Measurements from ENCODE around the gene LLCFC1.

LLCFC1 gene

DNA sequence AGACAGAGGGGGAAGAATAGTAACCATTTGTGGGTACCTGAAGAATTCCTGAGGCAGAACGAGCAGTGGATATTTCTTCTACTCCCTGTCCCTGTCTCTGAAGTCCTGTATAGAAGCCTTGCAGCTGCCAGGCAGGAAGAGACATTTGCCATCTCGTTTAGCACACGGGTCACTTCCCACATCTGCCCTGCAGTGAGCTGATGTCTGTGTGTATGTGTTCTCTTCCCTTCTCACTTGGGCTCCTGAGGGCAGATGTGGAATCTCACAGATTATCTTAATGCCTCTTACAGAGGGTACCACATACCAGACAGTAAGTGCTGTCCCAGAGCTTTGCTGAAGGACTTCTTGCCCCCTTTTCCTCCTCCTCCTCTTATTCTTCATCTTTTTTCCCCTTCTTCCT, 39.6 kb upstream of the LLCFC1 start:
- no peak overlapping the region for H3K4me3 ChIP-seq (ENCODE audit: low read length)
- no peak overlapping the region for H3K27ac ChIP-seq (ENCODE audit: low read depth, low read length)
- H3K9ac ChIP-seq (ENCODE audit: low read length): no peak overlapping the region
- H3K4me1 ChIP-seq (ENCODE audit: control insufficient read depth, insufficient read depth, low read length): no peaks in the 10 kb centered on the region
- H3K36me3 ChIP-seq (ENCODE audit: control insufficient read depth, insufficient read depth, low read length): no peaks in the 10 kb centered on the region
- no peaks in the 10 kb centered on the region for H3K27me3 ChIP-seq (ENCODE audit: control insufficient read depth, insufficient read depth, low read length)

DNA sequence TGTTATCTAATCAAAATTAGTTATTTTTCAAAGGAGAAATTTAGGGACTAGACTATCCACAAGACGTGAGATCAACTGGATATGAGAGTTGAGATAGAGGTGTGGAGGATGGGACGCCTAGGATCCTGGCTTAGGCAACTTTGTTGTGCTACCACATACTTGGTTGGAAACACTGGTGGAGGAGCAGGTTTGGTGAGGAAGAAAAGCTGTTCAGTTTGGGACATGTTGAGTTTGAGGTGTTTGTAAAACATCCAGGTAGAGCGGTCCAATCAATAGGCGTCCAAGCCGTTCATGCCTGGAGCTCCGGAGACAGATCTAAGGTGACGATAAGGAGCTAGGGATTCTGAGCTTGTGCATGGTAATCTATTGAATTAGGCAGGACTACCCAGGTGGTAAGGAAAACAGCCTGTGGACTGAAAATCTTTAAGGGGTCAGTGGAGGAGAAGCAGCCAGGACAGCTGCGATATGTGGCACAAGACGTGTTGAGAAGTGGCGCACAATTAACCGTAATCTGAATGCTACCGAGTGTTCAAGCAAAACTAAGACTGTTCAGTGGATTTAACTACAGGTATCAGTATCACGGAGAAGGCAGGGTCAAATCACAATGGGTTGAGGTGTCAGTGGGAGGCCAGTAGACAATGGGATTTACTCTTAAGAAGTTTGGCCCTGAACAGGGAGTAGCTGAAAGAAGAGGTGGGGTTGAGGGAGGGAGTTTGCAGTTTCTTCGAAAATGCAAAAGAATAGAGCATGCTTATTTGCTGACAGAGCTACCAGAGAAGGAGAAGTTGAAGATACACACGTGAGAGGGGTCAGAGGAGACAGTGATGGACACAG, 37.6 kb upstream of the LLCFC1 start:
- H3K36me3 ChIP-seq (ENCODE audit: control insufficient read depth, insufficient read depth, low read length): no peaks in the 10 kb centered on the region
- no peak overlapping the region for H3K4me3 ChIP-seq (ENCODE audit: low read length)
- no peaks in the 10 kb centered on the region for H3K4me1 ChIP-seq (ENCODE audit: control insufficient read depth, insufficient read depth, low read length)
- no peaks in the 10 kb centered on the region for H3K27me3 ChIP-seq (ENCODE audit: control insufficient read depth, insufficient read depth, low read length)
- no peak overlapping the region for H3K27ac ChIP-seq (ENCODE audit: low read depth, low read length)
- no peak overlapping the region for H3K9ac ChIP-seq (ENCODE audit: low read length)

DNA sequence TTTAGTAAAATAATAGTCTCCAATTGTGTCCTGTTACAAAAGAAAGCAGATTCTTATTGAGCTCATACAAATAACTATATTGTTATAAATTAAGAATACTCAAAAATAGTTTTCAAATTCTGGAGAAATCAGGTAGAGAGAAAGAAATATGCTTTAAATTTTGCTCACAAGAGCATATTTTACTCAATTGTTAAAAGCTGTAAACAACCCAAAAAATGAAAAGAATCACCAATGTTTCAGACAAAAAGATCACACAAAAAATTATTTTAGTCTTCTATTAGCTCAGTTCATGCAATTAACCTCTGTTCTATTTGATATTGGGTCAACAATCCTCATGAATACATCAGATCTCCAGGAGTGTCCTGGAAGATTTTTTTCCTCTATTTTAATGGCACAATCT, 35.2 kb upstream of the LLCFC1 start:
- no peak overlapping the region for H3K4me3 ChIP-seq (ENCODE audit: low read length)
- H3K27me3 ChIP-seq (ENCODE audit: control insufficient read depth, insufficient read depth, low read length): no peaks in the 10 kb centered on the region
- H3K36me3 ChIP-seq (ENCODE audit: control insufficient read depth, insufficient read depth, low read length): no peaks in the 10 kb centered on the region
- H3K27ac ChIP-seq (ENCODE audit: low read depth, low read length): no peak overlapping the region
- H3K9ac ChIP-seq (ENCODE audit: low read length): no peak overlapping the region
- no peaks in the 10 kb centered on the region for H3K4me1 ChIP-seq (ENCODE audit: control insufficient read depth, insufficient read depth, low read length)

DNA sequence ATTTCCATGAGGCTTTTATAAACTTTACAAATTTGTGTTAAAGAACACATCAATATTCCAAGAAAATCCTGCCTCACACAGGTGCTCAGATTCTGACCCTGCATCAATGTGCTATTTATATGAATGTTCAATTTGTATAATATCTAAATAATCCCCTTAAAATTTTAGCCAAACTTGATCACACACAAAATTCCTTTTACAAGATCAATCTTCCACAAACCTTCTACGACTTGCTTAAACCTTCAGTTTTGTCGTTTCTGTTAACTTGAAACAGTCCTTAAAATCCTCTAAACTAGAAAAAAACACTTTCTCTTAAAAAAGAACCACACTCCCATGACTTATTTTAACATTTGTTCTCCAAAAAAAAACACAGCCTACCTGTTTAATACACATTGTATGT, 33.5 kb upstream of the LLCFC1 start:
- no peaks in the 10 kb centered on the region for H3K4me1 ChIP-seq (ENCODE audit: control insufficient read depth, insufficient read depth, low read length)
- H3K4me3 ChIP-seq (ENCODE audit: low read length): no peak overlapping the region
- no peak overlapping the region for H3K27ac ChIP-seq (ENCODE audit: low read depth, low read length)

DNA sequence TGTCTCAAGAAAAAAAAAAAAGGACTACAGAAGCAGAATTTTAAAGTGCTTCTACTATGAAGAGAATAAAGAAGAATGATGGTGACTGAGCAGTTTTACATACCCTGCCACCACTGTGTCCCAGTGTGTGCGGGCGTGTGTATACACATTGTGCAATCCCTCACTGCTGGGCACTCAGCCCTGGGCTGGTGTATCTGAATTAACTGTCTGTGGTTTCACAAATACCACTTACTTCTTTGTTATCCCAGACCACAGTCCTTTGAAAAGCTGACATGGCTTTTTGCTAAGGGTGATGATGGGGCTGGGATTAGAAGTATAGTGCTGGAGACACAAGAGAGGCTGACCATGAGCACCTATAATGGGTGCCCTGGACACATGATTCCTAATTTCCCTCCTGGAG, 32.6 kb upstream of the LLCFC1 start:
- H3K36me3 ChIP-seq (ENCODE audit: control insufficient read depth, insufficient read depth, low read length): no peaks in the 10 kb centered on the region
- no peak overlapping the region for H3K27ac ChIP-seq (ENCODE audit: low read depth, low read length)
- H3K4me3 ChIP-seq (ENCODE audit: low read length): no peak overlapping the region
- no peaks in the 10 kb centered on the region for H3K4me1 ChIP-seq (ENCODE audit: control insufficient read depth, insufficient read depth, low read length)
- H3K9ac ChIP-seq (ENCODE audit: low read length): no peak overlapping the region
- no peaks in the 10 kb centered on the region for H3K27me3 ChIP-seq (ENCODE audit: control insufficient read depth, insufficient read depth, low read length)

More for the DNA sequence above, 33.5 kb upstream of the LLCFC1 start:
- H3K36me3 ChIP-seq (ENCODE audit: control insufficient read depth, insufficient read depth, low read length): no peaks in the 10 kb centered on the region
- H3K27me3 ChIP-seq (ENCODE audit: control insufficient read depth, insufficient read depth, low read length): no peaks in the 10 kb centered on the region
- H3K9ac ChIP-seq (ENCODE audit: low read length): no peak overlapping the region

DNA sequence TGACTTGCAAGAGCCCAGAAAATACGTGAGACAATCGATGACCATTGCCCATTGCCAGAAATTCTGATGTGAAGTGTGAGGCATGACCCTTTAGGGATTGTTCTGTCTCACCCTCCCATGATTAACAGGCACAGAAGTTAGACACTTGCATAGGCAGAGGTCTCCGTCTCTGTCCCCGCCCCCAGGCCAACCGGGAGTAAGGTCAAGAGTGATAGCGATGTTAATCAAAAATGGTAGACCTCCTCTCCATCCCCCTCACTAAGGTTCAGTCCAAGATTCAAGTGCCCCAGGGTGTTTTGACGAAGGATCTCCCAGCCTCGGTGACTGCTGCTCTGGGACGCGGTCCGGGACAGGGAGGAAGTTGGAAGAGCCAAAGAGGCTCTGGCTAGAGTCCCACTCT, 31.0 kb upstream of the LLCFC1 start:
- no peaks in the 10 kb centered on the region for H3K4me1 ChIP-seq (ENCODE audit: control insufficient read depth, insufficient read depth, low read length)
- no peak overlapping the region for H3K4me3 ChIP-seq (ENCODE audit: low read length)
- no peaks in the 10 kb centered on the region for H3K36me3 ChIP-seq (ENCODE audit: control insufficient read depth, insufficient read depth, low read length)
- no peaks in the 10 kb centered on the region for H3K27me3 ChIP-seq (ENCODE audit: control insufficient read depth, insufficient read depth, low read length)
- no peak overlapping the region for H3K27ac ChIP-seq (ENCODE audit: low read depth, low read length)
- H3K9ac ChIP-seq (ENCODE audit: low read length): no peak overlapping the region

DNA sequence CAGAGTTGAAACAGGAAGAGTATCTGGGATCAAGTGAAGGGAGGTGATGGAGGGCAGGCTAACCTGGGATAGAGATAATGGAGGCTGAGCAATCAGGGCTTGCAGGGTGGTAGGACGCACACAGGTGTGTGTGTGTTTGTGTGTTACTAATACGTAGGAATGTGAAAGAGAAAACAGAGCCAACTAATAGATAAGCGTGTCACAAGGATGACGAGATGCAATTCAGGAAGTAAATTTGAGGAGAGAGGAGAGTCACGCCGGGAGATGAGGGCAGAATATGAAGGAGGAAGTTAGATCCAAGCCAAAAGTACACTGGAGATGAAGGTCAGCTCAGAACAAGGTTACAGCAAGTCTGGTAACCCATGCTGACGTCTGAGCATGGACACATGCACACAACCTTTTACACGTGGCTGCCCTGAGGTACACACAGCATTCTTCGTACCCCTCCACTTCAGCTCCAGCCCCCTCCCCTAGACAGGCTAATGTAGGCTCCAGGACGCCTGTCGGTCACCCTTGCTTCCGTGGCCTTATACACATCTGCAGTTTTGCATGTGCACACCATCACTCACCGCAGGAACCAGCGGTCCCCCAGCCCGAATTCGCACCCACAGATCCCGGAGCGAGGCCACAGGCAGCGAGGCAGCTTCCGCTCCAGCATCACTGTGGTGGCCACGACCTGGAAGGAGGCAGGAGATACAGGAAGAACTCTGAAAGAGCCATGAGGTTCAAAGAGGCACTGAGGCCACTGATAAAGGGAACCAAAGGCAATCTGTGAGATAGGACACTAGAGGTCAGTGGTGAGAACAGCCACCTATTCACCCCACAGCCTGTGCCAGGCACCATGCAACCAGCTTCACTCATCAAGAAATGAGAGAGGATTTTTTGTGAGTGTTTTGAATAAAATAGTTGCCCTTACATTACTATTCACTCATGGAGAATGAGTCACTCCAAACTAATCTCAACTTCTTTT, 30.1 kb upstream of the LLCFC1 start:
- Histone ChIP-seq H3K36me3 (ENCODE audit: control insufficient read depth, insufficient read depth, low read length) (no peaks in the 10 kb centered on the region), H3K9ac (ENCODE audit: low read length) (no peak overlapping the region), H3K27me3 (ENCODE audit: control insufficient read depth, insufficient read depth, low read length) (no peaks in the 10 kb centered on the region), H3K4me1 (ENCODE audit: control insufficient read depth, insufficient read depth, low read length) (no peaks in the 10 kb centered on the region), H3K4me3 (ENCODE audit: low read length) (no peak overlapping the region), H3K27ac (ENCODE audit: low read depth, low read length) (no peak overlapping the region)

DNA sequence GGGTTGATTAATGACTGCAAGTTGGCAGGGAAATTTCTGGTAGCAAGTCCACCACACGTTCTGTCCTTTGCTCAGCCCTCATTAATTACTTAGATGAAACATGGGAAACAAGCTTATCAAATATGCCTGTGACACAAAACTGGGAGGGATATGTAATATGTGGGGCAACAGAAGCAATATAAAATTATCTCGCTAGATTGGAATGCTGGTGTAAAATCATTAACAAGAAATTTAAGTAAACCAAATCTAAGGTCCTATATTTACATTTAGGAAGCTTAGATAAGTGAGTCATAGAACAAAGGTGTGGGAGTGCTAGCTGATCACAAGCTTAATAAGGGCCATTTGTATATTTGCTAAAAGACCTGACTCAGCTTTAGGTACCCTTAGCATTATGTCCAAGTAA, 29.3 kb upstream of the LLCFC1 start:
- no peaks in the 10 kb centered on the region for H3K27me3 ChIP-seq (ENCODE audit: control insufficient read depth, insufficient read depth, low read length)
- H3K9ac ChIP-seq (ENCODE audit: low read length): no peak overlapping the region
- no peaks in the 10 kb centered on the region for H3K36me3 ChIP-seq (ENCODE audit: control insufficient read depth, insufficient read depth, low read length)
- H3K27ac ChIP-seq (ENCODE audit: low read depth, low read length): no peak overlapping the region
- H3K4me1 ChIP-seq (ENCODE audit: control insufficient read depth, insufficient read depth, low read length): no peaks in the 10 kb centered on the region
- no peak overlapping the region for H3K4me3 ChIP-seq (ENCODE audit: low read length)

DNA sequence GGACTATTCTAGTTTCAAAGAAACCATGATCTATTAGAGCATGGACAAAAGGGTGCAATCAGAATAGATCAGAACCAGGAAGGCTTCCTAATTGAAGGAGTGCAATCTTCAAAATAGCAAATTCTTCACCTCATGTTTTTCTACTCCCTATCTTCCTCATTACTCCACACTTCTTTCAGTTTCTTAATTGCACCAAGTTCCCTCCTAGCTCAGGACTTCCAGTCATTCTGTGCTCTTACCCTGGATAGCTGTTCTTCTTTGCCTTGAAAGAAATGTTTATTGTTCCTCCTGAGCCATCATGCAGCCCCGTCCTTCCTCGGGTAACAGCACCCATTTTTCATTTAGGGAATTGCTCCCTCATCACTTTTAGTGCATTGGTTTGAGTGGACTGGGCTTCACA, 28.8 kb upstream of the LLCFC1 start:
- Histone ChIP-seq H3K27ac (ENCODE audit: low read depth, low read length) (no peak overlapping the region), H3K9ac (ENCODE audit: low read length) (no peak overlapping the region), H3K27me3 (ENCODE audit: control insufficient read depth, insufficient read depth, low read length) (no peaks in the 10 kb centered on the region), H3K36me3 (ENCODE audit: control insufficient read depth, insufficient read depth, low read length) (no peaks in the 10 kb centered on the region), H3K4me3 (ENCODE audit: low read length) (no peak overlapping the region), H3K4me1 (ENCODE audit: control insufficient read depth, insufficient read depth, low read length) (no peaks in the 10 kb centered on the region)

DNA sequence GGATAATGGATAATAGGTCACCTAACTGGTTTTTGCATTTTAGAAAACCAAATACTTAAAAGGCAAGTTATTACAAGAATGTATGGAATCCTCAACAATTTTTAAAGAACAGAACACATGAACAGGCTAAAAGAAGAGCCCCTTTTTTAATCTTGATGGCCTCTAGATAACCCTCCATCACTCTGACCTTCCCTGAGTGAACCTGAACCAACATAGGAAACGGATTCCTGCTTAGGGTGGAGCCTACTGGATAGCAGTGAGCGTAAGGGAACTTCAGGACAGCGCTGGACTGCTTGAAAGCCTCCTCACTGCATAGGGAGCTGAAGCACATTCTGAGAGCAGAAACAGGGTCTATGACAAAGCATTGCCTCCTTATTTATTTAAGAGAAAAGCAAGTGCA, 26.2 kb upstream of the LLCFC1 start:
- no peak overlapping the region for H3K27ac ChIP-seq (ENCODE audit: low read depth, low read length)
- no peaks in the 10 kb centered on the region for H3K4me1 ChIP-seq (ENCODE audit: control insufficient read depth, insufficient read depth, low read length)
- no peaks in the 10 kb centered on the region for H3K36me3 ChIP-seq (ENCODE audit: control insufficient read depth, insufficient read depth, low read length)
- H3K9ac ChIP-seq (ENCODE audit: low read length): no peak overlapping the region
- no peaks in the 10 kb centered on the region for H3K27me3 ChIP-seq (ENCODE audit: control insufficient read depth, insufficient read depth, low read length)
- no peak overlapping the region for H3K4me3 ChIP-seq (ENCODE audit: low read length)

DNA sequence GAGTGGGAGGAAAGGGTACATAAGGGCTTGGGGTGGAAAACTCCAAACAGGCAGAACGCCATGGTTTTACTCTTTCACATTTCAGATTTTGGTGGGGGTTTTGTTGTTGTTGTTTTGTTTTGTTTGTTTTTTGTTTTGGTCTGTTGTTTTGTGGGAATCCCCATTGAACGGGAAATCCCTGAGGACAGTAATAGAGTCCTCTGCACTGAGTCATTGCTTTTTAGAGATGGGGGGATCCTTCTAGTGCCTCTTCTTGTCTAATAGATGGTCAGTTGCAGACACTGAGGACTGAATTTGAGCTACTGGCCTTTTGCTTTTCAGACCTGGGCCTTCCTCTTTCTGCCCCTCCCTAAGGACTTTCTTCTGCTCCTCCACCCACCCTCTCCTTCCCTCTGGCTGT, 25.7 kb upstream of the LLCFC1 start:
- no peaks in the 10 kb centered on the region for H3K4me1 ChIP-seq (ENCODE audit: control insufficient read depth, insufficient read depth, low read length)
- no peak overlapping the region for H3K4me3 ChIP-seq (ENCODE audit: low read length)
- no peaks in the 10 kb centered on the region for H3K27me3 ChIP-seq (ENCODE audit: control insufficient read depth, insufficient read depth, low read length)
- no peak overlapping the region for H3K9ac ChIP-seq (ENCODE audit: low read length)
- H3K36me3 ChIP-seq (ENCODE audit: control insufficient read depth, insufficient read depth, low read length): no peaks in the 10 kb centered on the region
- no peak overlapping the region for H3K27ac ChIP-seq (ENCODE audit: low read depth, low read length)

DNA sequence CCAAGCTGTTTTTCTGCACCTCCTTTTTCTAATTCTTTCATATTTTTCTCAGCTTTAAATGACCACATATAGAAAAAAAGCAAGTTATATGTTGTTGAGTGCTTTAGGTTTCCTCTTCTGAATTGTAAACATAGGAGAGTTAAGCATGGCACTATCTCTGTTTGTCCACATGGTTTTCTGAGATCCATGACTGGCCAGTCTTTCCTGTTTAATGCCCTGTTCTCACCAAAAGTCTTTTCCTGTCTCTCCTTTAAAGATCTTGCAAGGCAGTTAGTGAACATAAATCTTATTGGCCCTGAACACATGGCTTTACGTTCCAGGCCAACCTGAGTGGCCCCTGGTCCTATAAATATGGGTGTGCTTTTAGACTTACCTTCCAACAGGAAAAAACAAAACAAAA, 25.2 kb upstream of the LLCFC1 start:
- H3K36me3 ChIP-seq (ENCODE audit: control insufficient read depth, insufficient read depth, low read length): no peaks in the 10 kb centered on the region
- H3K4me3 ChIP-seq (ENCODE audit: low read length): no peak overlapping the region
- no peaks in the 10 kb centered on the region for H3K27me3 ChIP-seq (ENCODE audit: control insufficient read depth, insufficient read depth, low read length)
- no peak overlapping the region for H3K27ac ChIP-seq (ENCODE audit: low read depth, low read length)
- no peak overlapping the region for H3K9ac ChIP-seq (ENCODE audit: low read length)
- H3K4me1 ChIP-seq (ENCODE audit: control insufficient read depth, insufficient read depth, low read length): no peaks in the 10 kb centered on the region
